ENCODE results near the gene ABI3.
"Not testable (repeated sequence)": the region's sequence is repeated elsewhere in the genome, so short reads cannot be mapped to it uniquely, and the experiment has no call there.

ABI3 gene

GRCh38 chr17:49210158-49211029, at the start of gene ABI3, which contains the start of gene GNGT2:
TSS of gene ABI3 (plus strand) at chr17:49210707. CDS start at chr17:49210725, 18 bp downstream.
TSS of gene GNGT2 (minus strand) at chr17:49210574. CDS start at chr17:49207422, 3,152 bp downstream.
- peak; percentile 57 to 60 for DNase-seq

GRCh38 chr17:49162866-49163265, 47.6 kb upstream of the ABI3 start:
- DNase-seq, result no peak

- no peak for DNase-seq
Observed at GRCh38 chr17:49165143-49165542, 45.4 kb upstream of the ABI3 start.

- no peak for DNase-seq
Observed at GRCh38 chr17:49168706-49169105, 41.8 kb upstream of the ABI3 start.

- DNase-seq, result no peak
Observed at GRCh38 chr17:49170216-49170615, 40.3 kb upstream of the ABI3 start.

- not testable (repeated sequence) for DNase-seq
Observed at GRCh38 chr17:49170711-49171110, 39.8 kb upstream of the ABI3 start.

GRCh38 chr17:49175978-49176377, 34.5 kb upstream of the ABI3 start:
- DNase-seq, result not testable (repeated sequence)

GRCh38 chr17:49180303-49180702, 30.2 kb upstream of the ABI3 start:
- DNase-seq, result peak; percentile 62 to 68

GRCh38 chr17:49180998-49181635, 29.4 kb upstream of the ABI3 start:
- DNase-seq, result no peak

- no peak for DNase-seq
Observed at GRCh38 chr17:49183341-49183740, 27.2 kb upstream of the ABI3 start.

GRCh38 chr17:49183801-49184200, 26.7 kb upstream of the ABI3 start:
- DNase-seq, result no peak

- not testable (repeated sequence) for DNase-seq
Observed at GRCh38 chr17:49184522-49184921, 26.0 kb upstream of the ABI3 start.

GRCh38 chr17:49185381-49185780, 25.1 kb upstream of the ABI3 start:
- DNase-seq, result not testable (repeated sequence)

- no peak for DNase-seq
Observed at GRCh38 chr17:49187301-49187700, 23.2 kb upstream of the ABI3 start.

- no peak for DNase-seq
Observed at GRCh38 chr17:49190932-49191331, 19.6 kb upstream of the ABI3 start.

GRCh38 chr17:49191409-49191916, 19.0 kb upstream of the ABI3 start:
- DNase-seq, result no peak

- DNase-seq, result peak; percentile 97 to 99
Observed at GRCh38 chr17:49191917-49192741, 18.4 kb upstream of the ABI3 start.

- DNase-seq, result no peak
Observed at GRCh38 chr17:49193513-49194296, 16.8 kb upstream of the ABI3 start.

GRCh38 chr17:49194297-49194607, 16.3 kb upstream of the ABI3 start:
- DNase-seq, result no peak

- no peak for DNase-seq
Observed at GRCh38 chr17:49195751-49196150, 14.8 kb upstream of the ABI3 start.

- DNase-seq, result no peak
Observed at GRCh38 chr17:49196520-49196919, 14.0 kb upstream of the ABI3 start.

- DNase-seq, result no peak
Observed at GRCh38 chr17:49197346-49197998, 13.0 kb upstream of the ABI3 start.

Data from stimulated activated CD4-positive, alpha-beta T cell treated with anti-CD3 and anti-CD28 coated beads, Interleukin-2, amount 100 ng/mL, for 48 hours (primary cell).